NCI-H526 (cell line): ENCODE results near the gene PAN2.
"Not testable (repeated sequence)": the region's sequence is repeated elsewhere in the genome, so short reads cannot be mapped to it uniquely, and the experiment has no call there.

Source experiments
- DNase-seq, 2 experiments: peaks; one replicate each; lab custom pipeline; 2025; lab: John Stamatoyannopoulos, UW

Gene PAN2

DNA sequence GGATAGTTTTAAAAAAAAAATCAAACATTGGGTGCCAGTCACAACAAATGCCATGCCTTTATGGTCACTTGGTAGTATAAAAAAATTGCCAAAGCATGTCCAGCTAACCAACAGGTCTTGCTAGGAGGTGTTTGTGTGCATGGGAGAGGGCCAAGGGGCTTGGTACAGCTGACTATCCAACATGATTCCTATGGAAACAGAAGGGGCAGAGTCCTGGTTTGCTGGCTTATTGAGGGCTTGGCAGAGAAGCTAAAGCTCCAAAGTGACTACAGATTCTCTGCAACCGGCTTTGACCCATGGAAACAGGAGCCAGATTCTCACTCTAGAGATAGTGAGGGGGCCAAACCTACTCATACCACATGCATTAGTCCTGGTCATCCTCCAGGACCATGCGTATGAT, 61.3 kb downstream of the PAN2 start:
- DNase-seq: not testable (repeated sequence)

DNA sequence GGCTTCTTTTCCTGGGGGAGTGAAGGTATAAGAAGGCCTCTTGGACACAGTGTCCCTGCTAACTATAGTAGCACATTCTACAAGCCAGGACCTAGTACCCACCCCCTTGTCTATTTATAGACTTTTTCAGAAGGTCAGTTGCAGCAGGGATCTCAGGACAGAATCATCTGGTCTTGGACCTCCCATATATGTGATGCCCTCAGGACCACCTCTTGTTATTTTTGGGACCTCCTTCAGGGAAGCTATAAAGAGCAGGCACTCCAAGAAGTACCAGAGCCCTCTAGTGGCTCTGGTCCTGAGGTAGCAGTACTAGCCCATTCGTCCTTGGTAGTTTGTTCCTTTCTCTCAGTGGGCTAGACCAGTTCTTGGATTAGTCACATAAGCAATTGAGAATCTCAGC, 62.8 kb downstream of the PAN2 start:
- no peak for DNase-seq

DNA sequence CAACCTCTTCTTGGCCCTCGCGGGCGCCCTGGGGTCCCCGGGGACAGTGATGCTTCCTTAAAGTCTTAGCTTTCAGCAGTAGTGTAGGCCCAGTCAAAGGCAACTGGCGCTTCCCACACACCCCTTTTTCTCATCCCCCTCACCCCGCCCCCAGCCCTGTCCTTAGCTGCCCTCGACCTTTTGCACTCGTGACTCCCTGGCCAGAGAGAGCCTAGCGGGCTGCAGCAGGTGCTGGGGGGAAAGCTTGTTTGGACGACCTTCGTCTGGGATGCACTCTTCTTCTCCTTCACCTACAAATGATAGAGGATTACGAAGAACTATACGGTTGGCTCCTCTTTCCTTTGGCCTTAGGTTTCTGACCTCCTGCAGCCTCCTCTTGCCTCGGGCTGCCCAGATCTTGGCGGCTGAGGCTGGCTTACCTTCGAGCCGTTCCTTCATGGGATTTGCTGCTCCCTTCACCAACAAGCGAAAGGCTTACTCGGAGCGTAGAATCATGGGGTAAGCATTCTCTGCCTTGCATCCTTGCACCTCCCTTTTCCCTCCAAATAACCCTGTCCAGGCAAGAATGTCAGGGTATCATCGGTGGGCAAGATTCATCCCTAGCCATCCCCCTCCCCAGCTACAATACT, 66.2 kb downstream of the PAN2 start:
- DNase-seq: peak in 1 of 2 experiments; percentile 59

DNA sequence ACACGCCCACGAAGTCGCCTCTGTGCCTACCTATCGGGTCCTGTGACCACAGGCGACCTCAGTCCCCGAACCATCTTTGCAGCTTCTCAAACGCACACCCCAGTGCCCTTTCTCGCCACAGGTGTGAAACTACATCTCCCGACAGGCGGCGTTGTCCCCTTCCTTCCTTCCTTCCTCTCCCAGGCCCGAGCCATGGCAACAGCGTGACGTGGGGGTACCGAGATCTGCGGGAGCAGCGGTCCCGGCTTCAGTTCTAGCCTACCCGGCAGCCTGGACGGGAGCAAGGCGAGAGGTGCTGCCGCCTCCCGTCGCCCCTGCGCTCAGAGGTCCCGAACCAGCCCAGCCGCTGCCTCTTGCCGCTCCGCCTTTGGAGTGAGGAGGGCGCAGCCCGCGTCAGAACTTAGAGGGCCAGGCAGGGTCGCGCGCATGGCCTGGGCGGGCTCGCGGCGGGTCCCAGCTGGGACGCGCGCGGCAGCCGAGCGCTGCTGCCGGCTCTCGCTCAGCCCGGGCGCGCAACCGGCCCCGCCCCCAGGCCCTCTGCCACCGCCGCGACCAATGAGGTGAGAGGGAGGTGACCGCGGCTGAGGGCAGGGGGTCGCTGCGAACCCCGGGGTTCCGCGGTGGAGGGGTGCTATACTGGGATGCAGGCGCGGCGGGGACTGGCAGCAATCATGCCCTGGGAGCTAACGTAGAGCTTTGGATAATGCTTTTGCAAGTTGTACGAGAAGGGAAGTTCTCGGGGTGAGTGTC, 66.9 kb downstream of the PAN2 start, which contains the start of gene COQ10A:
Gene COQ10A (plus strand): TSS at position 250 of the 750 bp plus-strand sequence. CDS start 177 bp downstream, at position 427.
- peak; percentile 80 to 96 for DNase-seq
